Measurements from ENCODE around the gene TBC1D4. TPM values are rescaled to one million over a fixed set of nuclear protein-coding genes. Genes with fewer than 3 reads are reported as not detected.

Gene TBC1D4
- total and polyA plus RNA-seq, 9 of the 15 experiments (the other 6 are each of a cell fraction or from before 2014, with no cell fraction given) = 2.8 to 12.3 (median 7.0) TPM

DNA sequence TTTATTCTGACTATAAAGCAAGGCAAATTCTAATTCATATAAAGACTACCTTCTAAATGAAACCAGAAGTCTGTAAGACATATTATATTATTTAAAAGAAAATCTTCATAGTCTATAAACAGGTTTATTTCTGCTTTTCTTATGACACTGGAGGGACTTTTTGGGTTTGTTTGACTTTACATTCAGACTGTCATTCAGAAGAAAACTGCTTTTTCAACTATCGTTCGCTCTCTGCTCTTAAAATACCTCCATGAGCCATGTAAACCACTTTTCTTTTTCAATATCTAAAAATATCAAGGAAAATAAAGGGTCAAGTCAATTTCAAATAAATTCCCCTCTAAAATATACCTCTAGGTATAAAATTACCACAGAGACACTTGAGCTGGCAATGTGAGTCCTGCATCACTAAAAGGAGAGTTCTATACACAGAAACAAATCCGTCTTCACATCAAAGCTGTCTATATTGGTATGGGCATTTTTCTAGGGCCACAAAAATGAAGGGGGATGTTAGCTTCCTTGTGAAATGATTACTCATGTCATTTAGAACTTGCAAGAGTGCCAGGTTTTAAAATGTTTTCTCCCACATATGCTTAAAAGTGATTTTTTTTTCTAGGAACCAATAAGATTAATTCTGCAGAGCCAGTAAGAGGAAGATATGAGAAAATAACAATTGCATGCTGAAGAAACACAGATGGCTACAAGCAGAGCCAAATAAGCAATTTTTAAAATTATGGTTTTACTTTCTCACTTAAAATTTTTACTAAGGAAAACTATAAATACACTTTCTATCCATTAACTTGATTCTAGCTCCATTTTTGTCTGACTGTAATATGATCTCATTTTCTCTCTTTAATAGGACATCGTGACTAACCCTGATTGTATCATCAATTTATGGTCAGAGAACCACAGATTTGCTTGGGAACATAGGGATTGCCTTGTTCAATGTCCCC, 181.8 kb downstream of the TBC1D4 start (continued):
- TF ChIP-seq, protein P1, sequence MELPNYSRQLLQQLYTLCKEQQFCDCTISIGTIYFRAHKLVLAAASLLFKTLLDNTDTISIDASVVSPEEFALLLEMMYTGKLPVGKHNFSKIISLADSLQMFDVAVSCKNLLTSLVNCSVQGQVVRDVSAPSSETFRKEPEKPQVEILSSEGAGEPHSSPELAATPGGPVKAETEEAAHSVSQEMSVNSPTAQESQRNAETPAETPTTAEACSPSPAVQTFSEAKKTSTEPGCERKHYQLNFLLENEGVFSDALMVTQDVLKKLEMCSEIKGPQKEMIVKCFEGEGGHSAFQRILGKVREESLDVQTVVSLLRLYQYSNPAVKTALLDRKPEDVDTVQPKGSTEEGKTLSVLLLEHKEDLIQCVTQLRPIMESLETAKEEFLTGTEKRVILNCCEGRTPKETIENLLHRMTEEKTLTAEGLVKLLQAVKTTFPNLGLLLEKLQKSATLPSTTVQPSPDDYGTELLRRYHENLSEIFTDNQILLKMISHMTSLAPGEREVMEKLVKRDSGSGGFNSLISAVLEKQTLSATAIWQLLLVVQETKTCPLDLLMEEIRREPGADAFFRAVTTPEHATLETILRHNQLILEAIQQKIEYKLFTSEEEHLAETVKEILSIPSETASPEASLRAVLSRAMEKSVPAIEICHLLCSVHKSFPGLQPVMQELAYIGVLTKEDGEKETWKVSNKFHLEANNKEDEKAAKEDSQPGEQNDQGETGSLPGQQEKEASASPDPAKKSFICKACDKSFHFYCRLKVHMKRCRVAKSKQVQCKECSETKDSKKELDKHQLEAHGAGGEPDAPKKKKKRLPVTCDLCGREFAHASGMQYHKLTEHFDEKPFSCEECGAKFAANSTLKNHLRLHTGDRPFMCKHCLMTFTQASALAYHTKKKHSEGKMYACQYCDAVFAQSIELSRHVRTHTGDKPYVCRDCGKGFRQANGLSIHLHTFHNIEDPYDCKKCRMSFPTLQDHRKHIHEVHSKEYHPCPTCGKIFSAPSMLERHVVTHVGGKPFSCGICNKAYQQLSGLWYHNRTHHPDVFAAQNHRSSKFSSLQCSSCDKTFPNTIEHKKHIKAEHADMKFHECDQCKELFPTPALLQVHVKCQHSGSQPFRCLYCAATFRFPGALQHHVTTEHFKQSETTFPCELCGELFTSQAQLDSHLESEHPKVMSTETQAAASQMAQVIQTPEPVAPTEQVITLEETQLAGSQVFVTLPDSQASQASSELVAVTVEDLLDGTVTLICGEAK (IDR thresholded peaks at IDR 0.05) = no peak
- TF ChIP-seq, protein P1 (CRISPR knock-in tag; IDR thresholded peaks at IDR 0.05) = no peak
- TF ChIP-seq TAF9B (IDR thresholded peaks at IDR 0.05; ENCODE audit: partially characterized antibody) = no peak
- no peak for TF ChIP-seq PHTF2 (CRISPR knock-in tag; IDR thresholded peaks at IDR 0.05)
- no peak for TF ChIP-seq DACH1 (IDR thresholded peaks at IDR 0.05; ENCODE audit: partially characterized antibody)
- TF ChIP-seq, protein P2, sequence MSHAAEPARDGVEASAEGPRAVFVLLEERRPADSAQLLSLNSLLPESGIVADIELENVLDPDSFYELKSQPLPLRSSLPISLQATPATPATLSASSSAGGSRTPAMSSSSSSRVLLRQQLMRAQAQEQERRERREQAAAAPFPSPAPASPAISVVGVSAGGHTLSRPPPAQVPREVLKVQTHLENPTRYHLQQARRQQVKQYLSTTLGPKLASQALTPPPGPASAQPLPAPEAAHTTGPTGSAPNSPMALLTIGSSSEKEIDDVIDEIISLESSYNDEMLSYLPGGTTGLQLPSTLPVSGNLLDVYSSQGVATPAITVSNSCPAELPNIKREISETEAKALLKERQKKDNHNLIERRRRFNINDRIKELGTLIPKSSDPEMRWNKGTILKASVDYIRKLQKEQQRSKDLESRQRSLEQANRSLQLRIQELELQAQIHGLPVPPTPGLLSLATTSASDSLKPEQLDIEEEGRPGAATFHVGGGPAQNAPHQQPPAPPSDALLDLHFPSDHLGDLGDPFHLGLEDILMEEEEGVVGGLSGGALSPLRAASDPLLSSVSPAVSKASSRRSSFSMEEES (CRISPR knock-in tag; IDR thresholded peaks at IDR 0.05) = no peak
- TF ChIP-seq RUNX1 (IDR thresholded peaks at IDR 0.05; ENCODE audit: low read depth) = no peak
- TF ChIP-seq ZNF133 (CRISPR knock-in tag; IDR thresholded peaks at IDR 0.05) = no peak
- TF ChIP-seq, protein P3, sequence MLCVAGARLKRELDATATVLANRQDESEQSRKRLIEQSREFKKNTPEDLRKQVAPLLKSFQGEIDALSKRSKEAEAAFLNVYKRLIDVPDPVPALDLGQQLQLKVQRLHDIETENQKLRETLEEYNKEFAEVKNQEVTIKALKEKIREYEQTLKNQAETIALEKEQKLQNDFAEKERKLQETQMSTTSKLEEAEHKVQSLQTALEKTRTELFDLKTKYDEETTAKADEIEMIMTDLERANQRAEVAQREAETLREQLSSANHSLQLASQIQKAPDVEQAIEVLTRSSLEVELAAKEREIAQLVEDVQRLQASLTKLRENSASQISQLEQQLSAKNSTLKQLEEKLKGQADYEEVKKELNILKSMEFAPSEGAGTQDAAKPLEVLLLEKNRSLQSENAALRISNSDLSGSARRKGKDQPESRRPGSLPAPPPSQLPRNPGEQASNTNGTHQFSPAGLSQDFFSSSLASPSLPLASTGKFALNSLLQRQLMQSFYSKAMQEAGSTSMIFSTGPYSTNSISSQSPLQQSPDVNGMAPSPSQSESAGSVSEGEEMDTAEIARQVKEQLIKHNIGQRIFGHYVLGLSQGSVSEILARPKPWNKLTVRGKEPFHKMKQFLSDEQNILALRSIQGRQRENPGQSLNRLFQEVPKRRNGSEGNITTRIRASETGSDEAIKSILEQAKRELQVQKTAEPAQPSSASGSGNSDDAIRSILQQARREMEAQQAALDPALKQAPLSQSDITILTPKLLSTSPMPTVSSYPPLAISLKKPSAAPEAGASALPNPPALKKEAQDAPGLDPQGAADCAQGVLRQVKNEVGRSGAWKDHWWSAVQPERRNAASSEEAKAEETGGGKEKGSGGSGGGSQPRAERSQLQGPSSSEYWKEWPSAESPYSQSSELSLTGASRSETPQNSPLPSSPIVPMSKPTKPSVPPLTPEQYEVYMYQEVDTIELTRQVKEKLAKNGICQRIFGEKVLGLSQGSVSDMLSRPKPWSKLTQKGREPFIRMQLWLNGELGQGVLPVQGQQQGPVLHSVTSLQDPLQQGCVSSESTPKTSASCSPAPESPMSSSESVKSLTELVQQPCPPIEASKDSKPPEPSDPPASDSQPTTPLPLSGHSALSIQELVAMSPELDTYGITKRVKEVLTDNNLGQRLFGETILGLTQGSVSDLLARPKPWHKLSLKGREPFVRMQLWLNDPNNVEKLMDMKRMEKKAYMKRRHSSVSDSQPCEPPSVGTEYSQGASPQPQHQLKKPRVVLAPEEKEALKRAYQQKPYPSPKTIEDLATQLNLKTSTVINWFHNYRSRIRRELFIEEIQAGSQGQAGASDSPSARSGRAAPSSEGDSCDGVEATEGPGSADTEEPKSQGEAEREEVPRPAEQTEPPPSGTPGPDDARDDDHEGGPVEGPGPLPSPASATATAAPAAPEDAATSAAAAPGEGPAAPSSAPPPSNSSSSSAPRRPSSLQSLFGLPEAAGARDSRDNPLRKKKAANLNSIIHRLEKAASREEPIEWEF (CRISPR knock-in tag; IDR thresholded peaks at IDR 0.05) = no peak

Data from K562 (cell line).